IMR-90 (cell line): ENCODE measurements around the gene CPLX3. TPM values are rescaled to one million over a fixed set of nuclear protein-coding genes. Genes with fewer than 3 reads are reported as not detected.

Experiments used
- ATAC-seq: fragments of 200-7000 bp; cut with Tn5 transposase; 2 replicates; pipeline ENCODE4 v1.9.1; 2020; ENCODE audit warnings: low read depth, mild to moderate bottlenecking, moderate library complexity
- BruUV-seq: library from RNA; stranded (reverse); fragments of 400-500 nt; replicated peaks from 2 replicates; lab custom pipeline; 2021; lab: Mats Ljungman, UMichigan
- CTCF ChIA-PET: fragments of 300-600 bp; formaldehyde crosslinking; extraction: SDS; loops from one replicate; lab custom pipeline; 2021; ENCODE audit warnings: antibody characterized with exemption; lab: Yijun Ruan, JAX
- POLR2A ChIA-PET: fragments of 300-600 bp; sonication (Branson Sonifier 250); formaldehyde crosslinking; loops from one replicate; lab custom pipeline; 2022; ENCODE audit warnings: antibody characterized with exemption; ENCODE audit not compliant: unreplicated experiment; lab: Charles Lee
- DNase-seq: peaks from one replicate; pipeline ENCODE4 v3.0.0; 2013
- H2AFZ ChIP-seq: replicated peaks from 2 replicates; pipeline ENCODE3; 2013; ENCODE audit warnings: low read length, mild to moderate bottlenecking; ENCODE audit not compliant: poor library complexity
- H2AK5ac ChIP-seq: 2 replicates; pipeline ENCODE4 v1.6.1; 2013; ENCODE audit warnings: low read depth, low read length, inconsistent platforms
- H2AK9ac ChIP-seq: replicated peaks from 2 replicates; pipeline ENCODE3; 2013; ENCODE audit warnings: mild to moderate bottlenecking, low read depth, low read length, moderate library complexity; ENCODE audit not compliant: poor library complexity
- H2BK120ac ChIP-seq: 2 replicates; pipeline ENCODE4 v1.6.1; 2013; ENCODE audit warnings: low read depth, low read length, inconsistent platforms
- H2BK15ac ChIP-seq: 3 replicates; pipeline ENCODE4 v1.6.1; 2013; ENCODE audit warnings: low read depth, low read length, inconsistent platforms
- H2BK20ac ChIP-seq: 2 replicates; pipeline ENCODE4 v1.6.1; 2013; ENCODE audit warnings: low read depth, mild to moderate bottlenecking, inconsistent platforms, low read length, moderate library complexity
- H2BK5ac ChIP-seq: 2 replicates; pipeline ENCODE4 v1.6.1; 2013; ENCODE audit warnings: mild to moderate bottlenecking, low read depth, low read length, inconsistent platforms; ENCODE audit not compliant: poor library complexity, severe bottlenecking
- H3K14ac ChIP-seq: replicated peaks from 2 replicates; pipeline ENCODE4 v1.6.1; 2013; ENCODE audit warnings: low read depth, low read length, inconsistent platforms
- H3K18ac ChIP-seq: 2 replicates; pipeline ENCODE4 v1.6.1; 2013; ENCODE audit warnings: low read depth, low read length, control low read depth
- H3K23ac ChIP-seq: 2 replicates; pipeline ENCODE4 v1.6.1; 2013; ENCODE audit warnings: low read depth, low read length, inconsistent platforms
- H3K27ac ChIP-seq: 2 replicates; pipeline ENCODE4 v1.5.1; 2013; ENCODE audit warnings: mild to moderate bottlenecking, control low read depth, low read length; ENCODE audit not compliant: insufficient read depth
- H3K27me3 ChIP-seq: 2 replicates; pipeline ENCODE4 v1.6.1; 2013; ENCODE audit warnings: low read length; ENCODE audit not compliant: control insufficient read depth, insufficient read depth
- H3K36me3 ChIP-seq: 2 replicates; pipeline ENCODE4 v1.6.1; 2013; ENCODE audit warnings: low read length, mixed read lengths; ENCODE audit not compliant: control insufficient read depth, insufficient read depth
- H3K4ac ChIP-seq: 2 replicates; pipeline ENCODE4 v1.6.1; 2013; ENCODE audit warnings: low read depth, low read length, inconsistent platforms
- H3K4me1 ChIP-seq: 2 replicates; pipeline ENCODE4 v1.6.1; 2013; ENCODE audit warnings: low read length, mixed read lengths; ENCODE audit not compliant: control insufficient read depth, insufficient read depth
- H3K4me2 ChIP-seq: 2 replicates; pipeline ENCODE4 v1.6.1; 2013; ENCODE audit warnings: low read depth, mild to moderate bottlenecking, control low read depth, low read length, moderate library complexity
- H3K4me3 ChIP-seq: 2 replicates; pipeline ENCODE4 v1.5.1; 2013; ENCODE audit warnings: low read depth, mild to moderate bottlenecking, control low read depth, low read length, moderate library complexity; ENCODE audit not compliant: insufficient read depth
- H3K56ac ChIP-seq: 2 replicates; pipeline ENCODE4 v1.6.1; 2013; ENCODE audit warnings: low read length, inconsistent platforms; ENCODE audit not compliant: insufficient read depth; ENCODE audit errors: extremely low read depth
- H3K79me1 ChIP-seq, 2 experiments: 2 replicates each; pipeline ENCODE4 v1.6.1; 2013; ENCODE audit warnings: low read length in 2 of 2, inconsistent platforms in 1 of 2, low read depth in 1 of 2
- H3K9ac ChIP-seq: 2 replicates; pipeline ENCODE4 v1.6.1; 2013; ENCODE audit warnings: low read depth, low read length, control low read depth
- H3K9me1 ChIP-seq: 2 replicates; pipeline ENCODE4 v1.6.1; 2013; ENCODE audit warnings: low read length, inconsistent platforms; ENCODE audit not compliant: insufficient read depth
- H3K9me3 ChIP-seq: 2 replicates; pipeline ENCODE4 v1.6.1; 2013; ENCODE audit warnings: low read length; ENCODE audit not compliant: control insufficient read depth, insufficient read depth
- H4K20me1 ChIP-seq: 2 replicates; pipeline ENCODE4 v1.6.1; 2013; ENCODE audit warnings: low read length, inconsistent platforms; ENCODE audit not compliant: insufficient read depth
- H4K5ac ChIP-seq: 2 replicates; pipeline ENCODE4 v1.6.1; 2013; ENCODE audit warnings: mild to moderate bottlenecking, low read depth, low read length, control low read depth
- H4K8ac ChIP-seq, 2 experiments: 2 replicates each; pipeline ENCODE4 v1.6.1; 2013; ENCODE audit warnings: low read depth in 2 of 2, low read length in 2 of 2, control low read depth in 1 of 2, inconsistent platforms in 1 of 2
- H4K91ac ChIP-seq: 2 replicates; pipeline ENCODE4 v1.6.1; 2013; ENCODE audit warnings: low read depth, low read length, inconsistent platforms; ENCODE audit not compliant: insufficient read depth
- CEBPB ChIP-seq: IDR thresholded peaks from 2 replicates; pipeline ENCODE4 v1.6.1; 2012; ENCODE audit warnings: low read depth, low read length, improper control_type of control experiment
- CHD1 ChIP-seq: IDR thresholded peaks from 2 replicates; pipeline ENCODE4 v1.6.1; 2012; ENCODE audit warnings: low read depth, low read length, improper control_type of control experiment
- ELK1 ChIP-seq: fragments of 150-350 bp; IDR thresholded peaks from 2 replicates; pipeline ENCODE4 v1.6.1; 2016; ENCODE audit warnings: low read depth, mild to moderate bottlenecking, low read length, moderate library complexity, borderline replicate concordance
- FOS ChIP-seq: fragments of 150-350 bp; IDR thresholded peaks from 2 replicates; pipeline ENCODE4 v1.6.1; 2016; ENCODE audit warnings: low read depth, low read length
- NFE2L2 ChIP-seq: fragments of 150-350 bp; IDR thresholded peaks from 2 replicates; pipeline ENCODE4 v1.6.1; 2016; ENCODE audit warnings: low read depth, mild to moderate bottlenecking, low read length
- WGBS, 2 experiments: methylation state at CpG; one replicate each; pipeline versions ENCODE4 v1.1.5 to v1.1.7; 2013; ENCODE audit warnings: missing lambda C conversion rate in 2 of 2; ENCODE audit not compliant: insufficient read length in 1 of 2; ENCODE audit errors: extremely low coverage in 2 of 2; 5-methylcytosine and 5-hydroxymethylcytosine counted together
- dilution Hi-C: fragments of 300-500 bp; cut with HindIII; formaldehyde crosslinking; loops from one replicate; pipeline ENCODE4 v1.14.3; 2018; ENCODE audit warnings: low sequenced_read_pairs; ENCODE audit not compliant: unreplicated experiment
- in situ Hi-C: fragments of 300-500 bp; cut with MboI; formaldehyde crosslinking; loops from 3 replicates; pipeline ENCODE4 v1.14.3; 2019; ENCODE audit warnings: low sequenced_read_pairs, inconsistent platforms, mixed read lengths
- intact Hi-C: fragments of 100-400 bp; cut with micrococcal nuclease; formaldehyde crosslinking; loops from 2 replicates; pipeline ENCODE4 v1.10.0; 2022
- polyA plus RNA-seq, 3 experiments: library from polyadenylated mRNA; depleted of rRNA; stranded (reverse); fragments of >200 nt; gene quantifications; 2 replicates each; pipeline ENCODE4 v1.2.3, GENCODE V29; 2012; ENCODE audit warnings: low replicate concordance in 1 of 3
- total RNA-seq: library from RNA; depleted of rRNA; stranded (reverse); fragments of >200 nt; gene quantifications from 2 replicates; pipeline ENCODE4 v1.2.3, GENCODE V29; 2012

Gene CPLX3
- total and polyA plus RNA-seq, 2 of the 4 experiments (the other 2 are of a cell fraction) = not detected

- Histone ChIP-seq H2AK9ac (no peak overlapping the region), H2BK120ac (no peak overlapping the region), H3K4me3 (no peak overlapping the region), H3K36me3 (peaks cover 3% of the 10 kb centered on the region; the same call in 1 of the 2 replicates), H4K20me1 (no peaks in the 10 kb centered on the region), H3K4me2 (no peak overlapping the region), H3K4me1 (peaks cover 4% of the 10 kb centered on the region; the same call in 1 of the 2 replicates), H4K5ac (no peak overlapping the region), H2BK5ac (no peak overlapping the region), H2AK5ac (no peak overlapping the region), H4K91ac (no peak overlapping the region), H3K9me1 (0 out of 2 replicates have a peak, but pooled peaks cover 3% of the 10 kb centered on the region), H2BK15ac (no peak overlapping the region), H3K27ac (no peak overlapping the region), H2AFZ (no peak overlapping the region), H3K27me3 (no peaks in the 10 kb centered on the region), H2BK20ac (no peak overlapping the region), H4K8ac (no peak overlapping the region), H3K56ac (no peak overlapping the region), H3K23ac (no peak overlapping the region), H3K14ac (no peak overlapping the region), H3K18ac (no peak overlapping the region), H3K4ac (no peak overlapping the region), H3K9me3 (no peaks in the 10 kb centered on the region), H3K9ac (no peak overlapping the region), H3K79me1 (peaks cover 0 to 17% of the 10 kb centered on the region in 2 experiments; a peak in 1 of 4 replicates)
- no TSS peak for BruUV-seq
- no peak for ATAC-seq
- ChIA-PET CTCF (no interaction called here), POLR2A (no interaction called here)
- dilution Hi-C loops = no loop called here
- WGBS, 2 experiments = 100% methylated on average over 4 of the region's 11 CpGs; no CpG with 5 or more reads in 1 of the 2 experiments
- no peak for DNase-seq
- TF ChIP-seq NFE2L2 (no peak), ELK1 (no peak), CEBPB (no peak), CHD1 (no peak), FOS (no peak)
- in situ Hi-C loops = no loop called here
- intact Hi-C loops = no loop called here
Observed at GRCh38 chr15:74838746-74839525, 12.5 kb downstream of the CPLX3 start.
